ENCODE data around the gene SIMC1.
A peak's percentile ranks its signal among the peaks of the same experiment; 100 is the strongest.

The SIMC1 gene

GRCh38 chr5:176386491-176386890 lies 148.3 kb downstream of the SIMC1 start:
- no peaks in the 10 kb centered on the region for H3K27me3 ChIP-seq (ENCODE audit: insufficient read depth, low read depth, severe bottlenecking)
- TF ChIP-seq CTCF (IDR thresholded peaks at IDR 0.05; ENCODE audit: low read depth, low read length) = no peak
- H3K9me3 ChIP-seq (ENCODE audit: severe bottlenecking) = no peaks in the 10 kb centered on the region
- H3K36me3 ChIP-seq = peaks cover 62% of the 10 kb centered on the region
- no peak for DNase-seq
- no peak overlapping the region for H3K4me3 ChIP-seq (ENCODE audit: low read depth, low read length)
- no peak overlapping the region for H3K27ac ChIP-seq

- no peak for DNase-seq
- H3K9me3 ChIP-seq (ENCODE audit: severe bottlenecking) = no peaks in the 10 kb centered on the region
- H3K4me3 ChIP-seq (ENCODE audit: low read depth, low read length) = peak overlapping the region; percentile 67
- peaks cover 69% of the 10 kb centered on the region for H3K36me3 ChIP-seq
- H3K27ac ChIP-seq = peak overlapping the region; percentile 98; the same call in 1 of the 2 replicates
- no peaks in the 10 kb centered on the region for H3K27me3 ChIP-seq (ENCODE audit: insufficient read depth, low read depth, severe bottlenecking)
- no peak for TF ChIP-seq CTCF (IDR thresholded peaks at IDR 0.05; ENCODE audit: low read depth, low read length)
Observed at GRCh38 chr5:176387384-176387925, 149.2 kb downstream of the SIMC1 start.

- Histone ChIP-seq H3K27ac (peak overlapping the region; percentile 98), H3K4me3 (ENCODE audit: low read depth, low read length) (peak overlapping the region; percentile 67), H3K27me3 (ENCODE audit: insufficient read depth, low read depth, severe bottlenecking) (no peaks in the 10 kb centered on the region), H3K9me3 (ENCODE audit: severe bottlenecking) (no peaks in the 10 kb centered on the region), H3K36me3 (peaks cover 64% of the 10 kb centered on the region)
- TF ChIP-seq CTCF (IDR thresholded peaks at IDR 0.05; ENCODE audit: low read depth, low read length) = no peak
- no peak for DNase-seq
Observed at GRCh38 chr5:176388003-176388443, 149.8 kb downstream of the SIMC1 start.

GRCh38 chr5:176388444-176389134 lies 150.4 kb downstream of the SIMC1 start, which contains the start of the genes HIGD2A and NOP16:
Gene HIGD2A, plus strand, starts transcription at chr5:176388751. Its CDS starts 69 bp downstream, at chr5:176388820.
Gene NOP16, minus strand, starts transcription at chr5:176388598. Its CDS starts 59 bp downstream, at chr5:176388539.
- Histone ChIP-seq H3K27me3 (ENCODE audit: insufficient read depth, low read depth, severe bottlenecking) (no peaks in the 10 kb centered on the region), H3K27ac (peak within 1 kb of the TSS; percentile 98), H3K4me3 (ENCODE audit: low read depth, low read length) (peak within 1 kb of the TSS; percentile 67), H3K36me3 (peaks cover 58% of the 10 kb centered on the region), H3K9me3 (ENCODE audit: severe bottlenecking) (no peaks in the 10 kb centered on the region)
- no peak for TF ChIP-seq CTCF (IDR thresholded peaks at IDR 0.05; ENCODE audit: low read depth, low read length)
- peak; percentile 99 for DNase-seq

GRCh38 chr5:176389135-176390123 lies 151.2 kb downstream of the SIMC1 start:
- Histone ChIP-seq H3K27me3 (ENCODE audit: insufficient read depth, low read depth, severe bottlenecking) (no peaks in the 10 kb centered on the region), H3K9me3 (ENCODE audit: severe bottlenecking) (no peaks in the 10 kb centered on the region), H3K27ac (peak overlapping the region; percentile 98), H3K36me3 (peaks cover 49% of the 10 kb centered on the region), H3K4me3 (ENCODE audit: low read depth, low read length) (peak overlapping the region; percentile 67)
- DNase-seq = no peak
- no peak for TF ChIP-seq CTCF (IDR thresholded peaks at IDR 0.05; ENCODE audit: low read depth, low read length)
